Chondrocyte (in vitro differentiated cells): ENCODE data around the gene SHFL. TPM values are rescaled to one million over a fixed set of nuclear protein-coding genes. Genes with fewer than 3 reads are reported as not detected.

Experiments used
- DNase-seq: peaks from one replicate; pipeline ENCODE4 v3.0.0; 2021; ENCODE audit warnings: mixed read lengths, low spot score
- H3K27ac Mint-ChIP-seq: one replicate; pipeline ENCODE4 v1.8.0; 2021; ENCODE audit warnings: mild to moderate bottlenecking, moderate library complexity, mixed read lengths; ENCODE audit not compliant: unreplicated experiment
- H3K27me3 Mint-ChIP-seq: 2 replicates; pipeline ENCODE4 v1.8.0; 2021; ENCODE audit warnings: low read depth, mixed read lengths
- H3K36me3 Mint-ChIP-seq: 2 replicates; pipeline ENCODE4 v1.8.0; 2021; ENCODE audit warnings: low read depth, mixed read lengths
- H3K4me1 Mint-ChIP-seq: 2 replicates; pipeline ENCODE4 v1.8.0; 2021; ENCODE audit warnings: low read depth, mild to moderate bottlenecking, mixed read lengths
- H3K4me3 Mint-ChIP-seq: one replicate; pipeline ENCODE4 v1.8.0; 2021; ENCODE audit warnings: mild to moderate bottlenecking, moderate library complexity, mixed read lengths; ENCODE audit not compliant: unreplicated experiment
- H3K9me3 Mint-ChIP-seq: 2 replicates; pipeline ENCODE4 v1.8.0; 2021; ENCODE audit warnings: low read depth, mixed read lengths
- CTCF ChIP-seq: fragments of 200-600 bp; sonication (generic); IDR thresholded peaks from 2 replicates; pipeline ENCODE4 v1.5.0; 2021; ENCODE audit warnings: antibody characterized with exemption, mild to moderate bottlenecking, moderate library complexity
- total RNA-seq: library from RNA; stranded (reverse); gene quantifications from 3 replicates; pipeline ENCODE4 v1.2.1, GENCODE V29; 2021

Gene SHFL
- total RNA-seq, 1 donor from 2014 or later, result 19.9 TPM

GRCh38 chr19:10136936-10137335 lies 50.8 kb downstream of the SHFL start:
- no peak overlapping the region for H3K27ac Mint-ChIP-seq
- H3K36me3 Mint-ChIP-seq, result peaks cover 14% of the 10 kb centered on the region
- no peaks in the 10 kb centered on the region for H3K4me1 Mint-ChIP-seq
- no peak for DNase-seq
- TF ChIP-seq CTCF, result no peak
- H3K4me3 Mint-ChIP-seq, result no peak overlapping the region
- no peaks in the 10 kb centered on the region for H3K27me3 Mint-ChIP-seq
- H3K9me3 Mint-ChIP-seq, result no peaks in the 10 kb centered on the region

GRCh38 chr19:10137751-10138682 lies 51.9 kb downstream of the SHFL start:
- Mint-ChIP-seq H3K27ac (no peak overlapping the region), H3K4me3 (no peak overlapping the region), H3K9me3 (no peaks in the 10 kb centered on the region), H3K36me3 (peaks cover 15% of the 10 kb centered on the region), H3K27me3 (no peaks in the 10 kb centered on the region), H3K4me1 (no peaks in the 10 kb centered on the region)
- DNase-seq, result no peak
- TF ChIP-seq CTCF, result no peak

- Mint-ChIP-seq H3K9me3 (no peaks in the 10 kb centered on the region), H3K27ac (no peak overlapping the region), H3K36me3 (peaks cover 15% of the 10 kb centered on the region), H3K4me1 (no peaks in the 10 kb centered on the region), H3K27me3 (no peaks in the 10 kb centered on the region), H3K4me3 (no peak overlapping the region)
- no peak for DNase-seq
- TF ChIP-seq CTCF, result no peak
Observed at GRCh38 chr19:10138879-10139795, 53.0 kb downstream of the SHFL start.

GRCh38 chr19:10139952-10140351 lies 53.8 kb downstream of the SHFL start:
- Mint-ChIP-seq H3K36me3 (peaks cover 16% of the 10 kb centered on the region), H3K27ac (no peak overlapping the region), H3K27me3 (no peaks in the 10 kb centered on the region), H3K9me3 (no peaks in the 10 kb centered on the region), H3K4me3 (no peak overlapping the region), H3K4me1 (no peaks in the 10 kb centered on the region)
- no peak for TF ChIP-seq CTCF
- DNase-seq, result no peak

- H3K27ac Mint-ChIP-seq, result no peak overlapping the region
- no peaks in the 10 kb centered on the region for H3K4me1 Mint-ChIP-seq
- H3K4me3 Mint-ChIP-seq, result no peak overlapping the region
- no peaks in the 10 kb centered on the region for H3K9me3 Mint-ChIP-seq
- no peaks in the 10 kb centered on the region for H3K27me3 Mint-ChIP-seq
- no peak for TF ChIP-seq CTCF
- no peak for DNase-seq
- H3K36me3 Mint-ChIP-seq, result peaks cover 25% of the 10 kb centered on the region
Observed at GRCh38 chr19:10141479-10141878, 55.4 kb downstream of the SHFL start.
